GM18520 (cell line): ENCODE results near the gene CRYGN.

Experiments used
- ATAC-seq: cut with Tn5 transposase; IDR thresholded peaks from one replicate; pipeline ENCODE4 v1.9.1; 2021; ENCODE audit not compliant: unreplicated experiment

Gene CRYGN

GRCh38 chr7:151393031-151393977 lies 46.6 kb downstream of the CRYGN start:
- ATAC-seq: no peak

GRCh38 chr7:151392426-151392825 lies 47.5 kb downstream of the CRYGN start:
- ATAC-seq: no peak

- no peak for ATAC-seq
Measured at GRCh38 chr7:151392002-151392401, 47.9 kb downstream of the CRYGN start.

GRCh38 chr7:151391358-151391730 lies 48.6 kb downstream of the CRYGN start:
- no peak for ATAC-seq

- no peak for ATAC-seq
Measured at GRCh38 chr7:151390598-151391357, 49.2 kb downstream of the CRYGN start.

GRCh38 chr7:151389768-151390597 lies 50.0 kb downstream of the CRYGN start:
- no peak for ATAC-seq

- ATAC-seq: no peak
Measured at GRCh38 chr7:151389096-151389767, 50.7 kb downstream of the CRYGN start.

GRCh38 chr7:151388430-151388829 lies 51.5 kb downstream of the CRYGN start:
- no peak for ATAC-seq

GRCh38 chr7:151388007-151388297 lies 52.0 kb downstream of the CRYGN start:
- ATAC-seq: no peak

- ATAC-seq: no peak
Measured at GRCh38 chr7:151387161-151388006, 52.6 kb downstream of the CRYGN start.

- no peak for ATAC-seq
Measured at GRCh38 chr7:151386301-151387160, 53.4 kb downstream of the CRYGN start.

- no peak for ATAC-seq
Measured at GRCh38 chr7:151385626-151386300, 54.2 kb downstream of the CRYGN start.

GRCh38 chr7:151384776-151385625 lies 54.9 kb downstream of the CRYGN start:
- ATAC-seq: no peak

GRCh38 chr7:151384352-151384697 lies 55.6 kb downstream of the CRYGN start:
- no peak for ATAC-seq

GRCh38 chr7:151383638-151384351 lies 56.1 kb downstream of the CRYGN start:
- no peak for ATAC-seq

GRCh38 chr7:151382079-151382885 lies 57.7 kb downstream of the CRYGN start:
- ATAC-seq: no peak
